SK-N-MC (cell line): ENCODE results near the gene PLA2G2E.

Experiments used
- DNase-seq: peaks from one replicate; pipeline ENCODE4 v3.0.0-alpha.2; 2011; ENCODE audit warnings: low read depth, low spot score
- H3K27ac ChIP-seq: fragments of 200-600 bp; sonication (generic); 2 replicates; pipeline ENCODE4 v1.5.1; 2016; ENCODE audit warnings: mixed run types
- H3K36me3 ChIP-seq: fragments of 200-600 bp; sonication (generic); 2 replicates; pipeline ENCODE4 v1.6.1; 2017; ENCODE audit warnings: antibody characterized with exemption, low read length, mixed read lengths; ENCODE audit not compliant: insufficient read depth
- H3K4me3 ChIP-seq: fragments of 200-600 bp; sonication (generic); 2 replicates; pipeline ENCODE4 v1.5.1; 2016
- H3K9ac ChIP-seq: fragments of 200-600 bp; sonication (generic); 2 replicates; pipeline ENCODE4 v1.8.0; 2017; ENCODE audit warnings: mixed run types, mixed read lengths; ENCODE audit not compliant: insufficient read length
- H3K9me3 ChIP-seq: fragments of 200-600 bp; sonication (generic); 2 replicates; pipeline ENCODE4 v1.6.1; 2017; ENCODE audit warnings: low read depth, mild to moderate bottlenecking, antibody characterized with exemption, low read length, moderate library complexity, mixed read lengths
- EZH2 ChIP-seq: fragments of 200-600 bp; sonication (generic); IDR thresholded peaks from one replicate; pipeline ENCODE4 v1.6.1; 2017; ENCODE audit warnings: antibody characterized with exemption
- FOXP2 ChIP-seq: optimal IDR thresholded peaks from 2 replicates; pipeline ENCODE3; 2011; ENCODE audit warnings: mild to moderate bottlenecking, moderate library complexity; ENCODE audit not compliant: insufficient read depth; ENCODE audit errors: extremely low read length, control extremely low read depth
- POLR2AphosphoS5 ChIP-seq: IDR thresholded peaks from 2 replicates; pipeline ENCODE4 v1.6.1; 2012; ENCODE audit warnings: mild to moderate bottlenecking, low read depth, low read length, borderline replicate concordance

The PLA2G2E gene

DNA sequence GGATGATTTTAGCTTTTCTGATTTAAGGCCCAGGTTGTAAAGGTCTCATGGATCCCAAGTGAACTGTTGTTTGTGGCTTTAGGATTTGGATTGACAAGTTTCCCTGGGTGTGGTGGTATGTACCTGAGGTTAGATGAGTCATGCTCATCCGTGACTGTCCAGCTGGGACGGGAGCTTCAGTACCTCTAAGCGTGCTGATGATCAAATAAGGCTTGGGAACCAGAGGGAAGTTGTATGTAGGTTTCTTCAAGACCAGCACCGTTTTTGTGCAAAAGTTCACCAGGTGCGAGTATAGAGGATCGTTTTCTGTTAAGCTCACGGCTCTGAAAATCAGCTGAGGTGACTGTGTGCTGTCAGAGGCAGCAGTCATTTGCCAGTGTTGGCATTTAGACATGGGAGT lies 19.8 kb downstream of the PLA2G2E start:
- TF ChIP-seq POLR2AphosphoS5 (no peak), EZH2 (no peak), FOXP2 (no peak)
- DNase-seq, result no peak
- peaks cover 93% of the 10 kb centered on the region for H3K36me3 ChIP-seq
- H3K9me3 ChIP-seq, result no peaks in the 10 kb centered on the region
- H3K4me3 ChIP-seq, result no peak overlapping the region
- no peak overlapping the region for H3K9ac ChIP-seq
- no peak overlapping the region for H3K27ac ChIP-seq

- TF ChIP-seq FOXP2 (no peak), EZH2 (no peak), POLR2AphosphoS5 (no peak)
- Histone ChIP-seq H3K9ac (no peak overlapping the region), H3K9me3 (no peaks in the 10 kb centered on the region), H3K27ac (no peak overlapping the region), H3K36me3 (peaks cover 92% of the 10 kb centered on the region), H3K4me3 (no peak overlapping the region)
- no peak for DNase-seq
Measured at GRCh38 chr1:19901653-19902052, 21.8 kb downstream of the PLA2G2E start.

- TF ChIP-seq FOXP2 (no peak), EZH2 (no peak), POLR2AphosphoS5 (no peak)
- H3K4me3 ChIP-seq, result no peak overlapping the region
- DNase-seq, result no peak
- no peak overlapping the region for H3K9ac ChIP-seq
- H3K9me3 ChIP-seq, result no peaks in the 10 kb centered on the region
- peaks cover 89% of the 10 kb centered on the region for H3K36me3 ChIP-seq
- no peak overlapping the region for H3K27ac ChIP-seq
Measured at GRCh38 chr1:19894218-19894617, 29.2 kb downstream of the PLA2G2E start.

GRCh38 chr1:19893687-19894086 lies 29.7 kb downstream of the PLA2G2E start:
- peaks cover 84% of the 10 kb centered on the region for H3K36me3 ChIP-seq

GRCh38 chr1:19892628-19893168 lies 30.7 kb downstream of the PLA2G2E start:
- no peak overlapping the region for H3K9ac ChIP-seq
- peaks cover 79% of the 10 kb centered on the region for H3K36me3 ChIP-seq
- TF ChIP-seq EZH2, result no peak
- no peak for TF ChIP-seq POLR2AphosphoS5
- TF ChIP-seq FOXP2, result no peak
- H3K4me3 ChIP-seq, result no peak overlapping the region
- no peak for DNase-seq
- no peak overlapping the region for H3K27ac ChIP-seq
- H3K9me3 ChIP-seq, result no peaks in the 10 kb centered on the region

More at GRCh38 chr1:19893687-19894086, 29.7 kb downstream of the PLA2G2E start:
- Histone ChIP-seq H3K9ac (no peak overlapping the region), H3K27ac (no peak overlapping the region), H3K4me3 (no peak overlapping the region), H3K9me3 (no peaks in the 10 kb centered on the region)
- TF ChIP-seq POLR2AphosphoS5, result no peak
- no peak for DNase-seq

DNA sequence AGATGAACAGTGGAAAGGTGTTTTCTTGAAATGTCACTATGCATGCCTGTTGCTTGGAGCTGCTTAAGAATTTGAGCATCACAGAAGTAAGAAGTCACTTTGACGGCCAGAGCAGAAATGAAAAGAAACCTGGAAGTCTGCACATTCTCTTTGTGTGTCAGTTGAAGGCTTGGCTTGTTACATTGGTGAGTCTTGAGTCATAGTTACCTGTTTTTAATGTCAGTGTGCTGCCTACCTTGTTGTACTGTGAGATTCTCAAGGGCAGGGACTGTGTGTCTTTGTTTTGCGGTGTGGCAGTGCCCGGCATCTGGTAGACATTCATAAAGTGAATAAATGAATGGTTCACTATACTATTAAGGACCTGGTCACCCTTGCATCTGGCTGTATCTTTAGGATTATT lies 31.3 kb downstream of the PLA2G2E start:
- peaks cover 79% of the 10 kb centered on the region for H3K36me3 ChIP-seq
- DNase-seq, result no peak
- H3K9ac ChIP-seq, result no peak overlapping the region
- TF ChIP-seq POLR2AphosphoS5, result no peak
- TF ChIP-seq EZH2, result no peak
- no peak for TF ChIP-seq FOXP2
- H3K27ac ChIP-seq, result no peak overlapping the region
- no peaks in the 10 kb centered on the region for H3K9me3 ChIP-seq
- H3K4me3 ChIP-seq, result no peak overlapping the region

DNA sequence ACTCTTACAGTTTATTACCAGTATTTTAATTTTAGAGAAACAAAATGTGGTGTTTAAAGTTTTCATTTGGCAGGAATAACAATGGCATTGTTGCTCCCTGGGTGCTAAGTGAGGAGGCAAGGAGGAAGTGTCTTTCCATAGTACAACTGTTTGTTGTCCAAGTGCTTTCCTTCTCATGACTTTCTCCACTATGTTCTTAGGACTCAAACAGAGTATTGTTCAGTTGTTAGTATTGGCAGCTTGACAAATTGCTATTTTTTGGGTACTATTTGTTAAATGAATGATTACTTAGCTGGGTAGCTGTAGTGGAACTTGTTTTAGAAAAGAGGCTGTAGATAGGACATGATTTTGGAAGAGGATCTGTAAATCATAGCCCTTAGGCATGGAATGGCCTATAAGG lies 33.8 kb downstream of the PLA2G2E start:
- Histone ChIP-seq H3K9me3 (no peaks in the 10 kb centered on the region), H3K36me3 (peaks cover 67% of the 10 kb centered on the region), H3K9ac (no peak overlapping the region), H3K27ac (no peak overlapping the region), H3K4me3 (no peak overlapping the region)
- TF ChIP-seq EZH2 (no peak), POLR2AphosphoS5 (no peak), FOXP2 (no peak)
- no peak for DNase-seq

DNA sequence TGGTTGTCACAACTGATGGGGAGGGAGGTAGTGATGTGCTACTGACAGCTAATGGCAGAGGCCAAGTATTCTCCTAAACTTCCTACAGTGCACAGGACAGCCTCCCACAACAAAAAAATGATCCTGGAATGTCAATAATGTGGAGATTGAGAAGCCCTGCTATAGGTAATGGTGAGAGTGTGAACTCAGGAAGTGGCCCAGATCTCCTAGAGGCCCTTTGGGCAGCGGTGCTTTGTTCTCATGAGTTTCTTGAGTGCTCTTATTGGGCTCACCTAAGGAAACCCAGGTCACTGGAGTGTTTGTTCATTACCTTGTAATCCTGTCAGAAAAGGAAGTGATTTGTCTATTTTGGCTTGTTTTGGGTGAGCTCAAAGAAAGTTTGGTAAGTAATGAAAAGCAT lies 35.3 kb downstream of the PLA2G2E start:
- no peak for DNase-seq
- Histone ChIP-seq H3K9me3 (no peaks in the 10 kb centered on the region), H3K36me3 (peaks cover 59% of the 10 kb centered on the region), H3K27ac (no peak overlapping the region), H3K9ac (no peak overlapping the region), H3K4me3 (no peak overlapping the region)
- no peak for TF ChIP-seq EZH2
- no peak for TF ChIP-seq FOXP2
- no peak for TF ChIP-seq POLR2AphosphoS5

DNA sequence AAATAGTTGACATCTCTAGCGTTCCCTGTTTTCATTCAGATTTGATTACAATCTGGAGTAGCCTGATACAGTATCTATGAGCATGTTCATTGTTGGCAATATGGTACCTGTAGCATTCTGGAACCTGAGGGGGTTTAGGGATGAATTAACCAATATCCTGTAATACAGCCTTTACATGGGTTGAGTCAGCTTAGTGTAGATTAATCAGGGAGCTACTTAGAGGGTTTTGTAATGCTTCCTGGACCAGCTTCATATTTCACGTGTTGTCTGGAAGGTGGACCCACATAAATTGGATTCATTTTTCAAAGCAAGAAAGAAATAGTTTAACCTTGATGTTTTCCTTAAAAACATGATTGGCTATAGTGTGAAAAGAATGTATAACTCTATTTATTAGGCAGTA lies 37.6 kb downstream of the PLA2G2E start:
- no peaks in the 10 kb centered on the region for H3K9me3 ChIP-seq

More for the DNA sequence above, 37.6 kb downstream of the PLA2G2E start:
- TF ChIP-seq FOXP2, result no peak
- no peak for TF ChIP-seq EZH2
- no peak for TF ChIP-seq POLR2AphosphoS5
- no peak for DNase-seq
- Histone ChIP-seq H3K27ac (no peak overlapping the region), H3K36me3 (peaks cover 36% of the 10 kb centered on the region), H3K4me3 (no peak overlapping the region), H3K9ac (no peak overlapping the region)
